GM12801 (cell line): Measurements from ENCODE around the gene FAM186B.

Experiments
- TF ChIP-seq, protein P1 (sequence below): IDR thresholded peaks from one replicate; pipeline ENCODE4 v1.5.1; 2011; ENCODE audit warnings: control low read depth; ENCODE audit not compliant: insufficient read length; ENCODE audit errors: extremely low read depth

Gene FAM186B

DNA sequence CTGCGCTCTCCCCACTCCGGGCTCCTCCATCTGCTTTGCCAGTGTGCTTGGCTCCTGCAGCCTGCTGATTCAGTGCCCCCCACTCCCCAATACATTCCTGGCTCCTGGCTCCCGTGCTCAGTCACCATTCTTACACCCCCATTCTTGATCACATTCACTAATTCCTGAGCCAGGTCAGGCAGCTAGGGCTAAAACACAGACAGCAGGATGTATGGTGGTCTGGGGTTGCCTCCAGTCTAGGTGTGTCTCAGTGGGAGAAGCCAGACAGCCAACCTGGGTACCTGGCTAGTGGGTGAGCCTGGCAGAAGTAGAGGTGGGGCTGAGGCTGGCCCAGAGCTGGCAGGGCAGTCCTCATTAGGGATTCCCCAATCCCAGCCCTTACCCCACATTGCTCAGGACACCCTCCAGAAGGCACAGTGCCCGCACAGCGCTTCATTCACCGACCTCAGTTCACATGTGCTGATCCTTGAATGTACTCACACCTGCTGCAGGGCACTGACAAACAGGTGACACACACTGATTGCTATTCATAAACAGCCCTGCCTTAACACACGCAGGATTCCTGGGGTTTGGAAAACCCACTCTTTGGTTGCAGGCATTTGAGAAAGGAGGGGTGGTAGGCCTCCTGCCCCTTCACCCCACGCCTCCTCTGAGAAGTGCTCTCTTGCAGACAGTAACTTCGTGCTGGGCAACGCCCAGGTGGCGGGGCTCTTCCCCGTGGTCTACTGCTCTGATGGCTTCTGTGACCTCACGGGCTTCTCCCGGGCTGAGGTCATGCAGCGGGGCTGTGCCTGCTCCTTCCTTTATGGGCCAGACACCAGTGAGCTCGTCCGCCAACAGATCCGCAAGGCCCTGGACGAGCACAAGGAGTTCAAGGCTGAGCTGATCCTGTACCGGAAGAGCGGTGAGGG lies 65.0 kb downstream of the FAM186B start:
- TF ChIP-seq, protein P1, sequence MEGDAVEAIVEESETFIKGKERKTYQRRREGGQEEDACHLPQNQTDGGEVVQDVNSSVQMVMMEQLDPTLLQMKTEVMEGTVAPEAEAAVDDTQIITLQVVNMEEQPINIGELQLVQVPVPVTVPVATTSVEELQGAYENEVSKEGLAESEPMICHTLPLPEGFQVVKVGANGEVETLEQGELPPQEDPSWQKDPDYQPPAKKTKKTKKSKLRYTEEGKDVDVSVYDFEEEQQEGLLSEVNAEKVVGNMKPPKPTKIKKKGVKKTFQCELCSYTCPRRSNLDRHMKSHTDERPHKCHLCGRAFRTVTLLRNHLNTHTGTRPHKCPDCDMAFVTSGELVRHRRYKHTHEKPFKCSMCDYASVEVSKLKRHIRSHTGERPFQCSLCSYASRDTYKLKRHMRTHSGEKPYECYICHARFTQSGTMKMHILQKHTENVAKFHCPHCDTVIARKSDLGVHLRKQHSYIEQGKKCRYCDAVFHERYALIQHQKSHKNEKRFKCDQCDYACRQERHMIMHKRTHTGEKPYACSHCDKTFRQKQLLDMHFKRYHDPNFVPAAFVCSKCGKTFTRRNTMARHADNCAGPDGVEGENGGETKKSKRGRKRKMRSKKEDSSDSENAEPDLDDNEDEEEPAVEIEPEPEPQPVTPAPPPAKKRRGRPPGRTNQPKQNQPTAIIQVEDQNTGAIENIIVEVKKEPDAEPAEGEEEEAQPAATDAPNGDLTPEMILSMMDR = no peak

DNA sequence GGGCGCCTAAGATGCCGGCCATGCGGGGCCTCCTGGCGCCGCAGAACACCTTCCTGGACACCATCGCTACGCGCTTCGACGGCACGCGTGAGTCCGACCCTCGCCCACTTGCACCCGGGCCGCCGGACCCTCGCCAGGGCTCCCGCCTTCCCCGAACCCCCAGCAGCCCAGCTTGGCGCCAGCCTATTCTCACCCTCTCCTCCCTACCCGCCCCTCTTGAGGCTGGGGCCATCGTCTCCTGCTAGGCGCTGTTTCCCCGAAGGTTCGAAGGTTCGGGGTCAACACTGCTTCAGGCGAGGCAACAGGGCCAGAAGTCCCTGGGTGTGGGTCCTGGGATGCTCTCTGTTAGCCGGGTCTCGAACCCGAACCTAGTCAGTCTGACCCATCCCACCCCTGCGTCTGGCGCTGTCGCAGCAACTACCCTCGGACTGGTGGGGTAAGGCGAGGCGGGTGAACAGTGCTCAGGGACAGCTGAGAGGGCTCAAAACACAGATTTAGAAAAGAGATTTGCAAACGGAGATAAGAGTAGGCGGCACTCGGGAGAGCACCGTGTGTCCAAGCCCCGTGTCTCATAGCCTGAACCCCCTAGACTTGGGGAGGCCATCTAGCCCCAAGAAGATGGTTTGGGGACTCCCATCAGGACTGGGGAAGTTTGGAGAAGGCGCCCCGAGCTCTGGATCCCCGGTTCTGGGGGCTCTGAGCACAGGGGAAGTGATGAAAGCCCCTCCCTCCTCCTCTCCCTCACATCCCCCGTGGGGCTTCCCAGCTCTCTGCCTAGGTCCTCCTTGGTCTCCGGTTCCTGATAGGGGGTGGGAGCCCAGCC lies 65.8 kb downstream of the FAM186B start:
- TF ChIP-seq, protein P1 = no peak

- TF ChIP-seq, protein P1 = no peak
Observed at GRCh38 chr12:49538510-49539403, 66.7 kb downstream of the FAM186B start, which contains the start of gene KCNH3. KCNH3 (plus strand) TSS chr12:49539030; CDS start chr12:49539417, 387 bp downstream.

- TF ChIP-seq, protein P1 = no peak
Observed at GRCh38 chr12:49537752-49538509, 67.5 kb downstream of the FAM186B start.
